Measurements from ENCODE around the gene KCNE4.

- TF ChIP-seq EZH2phosphoT487 (IDR thresholded peaks at IDR 0.05; ENCODE audit: unreplicated experiment) (no peak), EZH2 (IDR thresholded peaks at IDR 0.05; ENCODE audit: low read depth, unreplicated experiment) (no peak), CTCF (conservative IDR thresholded peaks at IDR 0.05; ENCODE audit: low read depth in 2 of 2) (no peak), REST (IDR thresholded peaks at IDR 0.05; ENCODE audit: unreplicated experiment) (no peak)
Observed at GRCh38 chr2:223095207-223095606, 43.2 kb downstream of the KCNE4 start.

All from GM23338 (cell line).